ENCODE data around the gene LCN10.
"Not testable (repeated sequence)": the region's sequence is repeated elsewhere in the genome, so short reads cannot be mapped to it uniquely, and the experiment has no call there.

LCN10 gene

GRCh38 chr9:136721339-136722092 is 21.2 kb downstream of the LCN10 start:
- no peak for DNase-seq (ENCODE audit: low read depth in 1 of 2, low spot score in 1 of 2)

GRCh38 chr9:136720898-136721338 is 21.8 kb downstream of the LCN10 start:
- DNase-seq (ENCODE audit: low read depth in 1 of 2, low spot score in 1 of 2), result no peak

GRCh38 chr9:136720251-136720897 is 22.4 kb downstream of the LCN10 start:
- DNase-seq (ENCODE audit: low read depth in 1 of 2, low spot score in 1 of 2), result no peak

GRCh38 chr9:136719195-136719880 is 23.4 kb downstream of the LCN10 start:
- DNase-seq (ENCODE audit: low read depth in 1 of 2, low spot score in 1 of 2), result no peak

GRCh38 chr9:136718345-136719194 is 24.2 kb downstream of the LCN10 start:
- DNase-seq (ENCODE audit: low read depth in 1 of 2, low spot score in 1 of 2), result no peak

GRCh38 chr9:136717399-136717798 is 25.3 kb downstream of the LCN10 start:
- no peak for DNase-seq (ENCODE audit: low read depth in 1 of 2, low spot score in 1 of 2)

GRCh38 chr9:136714893-136715274 is 27.9 kb downstream of the LCN10 start:
- DNase-seq (ENCODE audit: low read depth in 1 of 2, low spot score in 1 of 2), result no peak

GRCh38 chr9:136714096-136714892 is 28.4 kb downstream of the LCN10 start:
- DNase-seq (ENCODE audit: low read depth in 1 of 2, low spot score in 1 of 2), result no peak

GRCh38 chr9:136713550-136713949 is 29.2 kb downstream of the LCN10 start:
- DNase-seq (ENCODE audit: low read depth in 1 of 2, low spot score in 1 of 2), result no peak

- no peak for DNase-seq (ENCODE audit: low read depth in 1 of 2, low spot score in 1 of 2)
Measured at GRCh38 chr9:136712690-136713544, 29.8 kb downstream of the LCN10 start.

GRCh38 chr9:136711751-136712689 is 30.7 kb downstream of the LCN10 start, which contains the start of gene DIPK1B:
TSS of gene DIPK1B (plus strand) at chr9:136712572. CDS start at chr9:136712666, 94 bp downstream.
- no peak for DNase-seq (ENCODE audit: low read depth in 1 of 2, low spot score in 1 of 2)

- DNase-seq (ENCODE audit: low read depth in 1 of 2, low spot score in 1 of 2), result not testable (repeated sequence)
Measured at GRCh38 chr9:136711219-136711648, 31.5 kb downstream of the LCN10 start.

- DNase-seq (ENCODE audit: low read depth in 1 of 2, low spot score in 1 of 2), result no peak
Measured at GRCh38 chr9:136710543-136710942, 32.2 kb downstream of the LCN10 start.

GRCh38 chr9:136709454-136710109 is 33.2 kb downstream of the LCN10 start:
- no peak for DNase-seq (ENCODE audit: low read depth in 1 of 2, low spot score in 1 of 2)

GRCh38 chr9:136707849-136708517 is 34.8 kb downstream of the LCN10 start:
- no peak for DNase-seq (ENCODE audit: low read depth in 1 of 2, low spot score in 1 of 2)

- no peak for DNase-seq (ENCODE audit: low read depth in 1 of 2, low spot score in 1 of 2)
Measured at GRCh38 chr9:136707011-136707410, 35.7 kb downstream of the LCN10 start.

- no peak for DNase-seq (ENCODE audit: low read depth in 1 of 2, low spot score in 1 of 2)
Measured at GRCh38 chr9:136705564-136705963, 37.2 kb downstream of the LCN10 start.

Data from activated CD4-positive, alpha-beta T cell treated with anti-CD3 and anti-CD28 coated beads, Interleukin-2, amount 50 U/mL, for 24 hours (primary cell).